Non-pigmented ciliary epithelial cell (primary cell): ENCODE data around the gene SWI5.
"Not testable (repeated sequence)": the region's sequence is repeated elsewhere in the genome, so short reads cannot be mapped to it uniquely, and the experiment has no call there.

Source experiments
- DNase-seq: peaks from one replicate; pipeline ENCODE4 v3.0.0-alpha.2; 2010; ENCODE audit warnings: low read depth

Gene SWI5

DNA sequence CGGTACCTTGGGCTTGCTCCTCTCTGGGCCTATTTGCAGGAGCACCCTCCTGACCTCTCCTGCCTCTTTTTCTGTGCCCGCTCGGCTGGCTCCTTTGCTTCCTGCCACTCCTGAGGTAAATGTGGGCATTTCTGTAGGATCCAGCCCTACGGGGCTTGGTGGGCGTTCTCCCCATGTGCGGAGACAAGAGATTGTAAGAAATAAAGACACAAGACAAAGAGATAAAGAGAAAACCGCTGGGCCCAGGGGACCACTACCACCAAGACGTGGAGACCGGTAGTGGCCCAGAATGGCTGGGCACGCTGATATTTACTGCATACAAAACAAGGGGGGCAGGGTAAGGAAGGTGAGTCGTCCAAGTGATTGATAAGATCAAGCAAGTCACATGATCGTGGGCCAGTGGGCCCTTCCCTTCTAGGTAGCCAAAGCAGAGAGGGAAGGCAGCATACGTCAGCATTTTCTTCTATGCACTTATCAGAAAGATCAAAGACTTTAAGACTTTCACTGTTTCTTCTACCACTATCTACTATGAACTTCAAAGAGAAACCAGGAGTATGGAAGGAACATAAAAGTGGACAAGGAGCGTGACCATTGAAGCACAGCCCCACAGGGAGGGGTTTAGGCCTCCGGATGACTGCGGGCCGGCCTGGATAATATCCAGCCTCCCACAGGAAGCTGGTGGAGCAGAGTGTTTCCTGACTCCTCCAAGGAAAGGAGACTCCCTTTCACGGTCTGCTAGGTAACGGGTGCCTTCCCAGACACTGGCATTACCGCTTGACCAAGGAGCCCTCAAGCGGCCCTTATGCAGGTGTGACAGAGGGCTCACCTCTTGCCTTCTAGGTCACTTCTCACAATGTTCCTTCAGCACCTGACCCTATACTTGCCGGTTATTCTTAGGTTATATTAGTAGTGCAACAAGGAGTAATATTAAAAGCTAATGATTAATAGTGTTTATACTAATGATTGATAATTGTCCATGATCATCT is 3.3 kb downstream of the SWI5 start:
- DNase-seq: not testable (repeated sequence)

DNA sequence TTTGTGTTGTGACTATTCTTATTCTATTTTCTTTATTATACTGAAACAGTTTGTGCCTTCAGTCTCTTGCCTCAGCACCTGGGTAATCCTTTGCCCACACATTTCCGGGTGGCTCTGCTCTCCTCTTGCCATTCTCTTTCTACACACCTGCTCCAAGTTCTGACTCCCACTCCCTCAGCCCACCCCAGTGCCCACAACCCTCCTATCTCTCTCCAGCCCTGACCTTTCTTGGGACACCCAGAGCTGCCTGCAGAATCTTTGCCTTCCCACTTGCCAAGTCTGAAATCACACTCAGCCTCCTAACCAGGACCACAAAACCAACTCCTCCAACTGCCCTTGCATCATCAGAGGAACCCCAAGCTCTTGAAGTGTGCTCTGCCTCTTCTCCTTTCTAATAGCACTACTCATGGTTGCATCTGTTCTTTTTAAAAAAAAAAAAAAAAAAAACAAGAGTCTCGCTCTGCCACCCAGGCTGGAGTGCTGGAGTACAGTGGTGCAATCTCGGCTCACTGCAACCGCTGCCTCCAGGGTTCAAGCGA is 4.1 kb downstream of the SWI5 start:
- no peak for DNase-seq

DNA sequence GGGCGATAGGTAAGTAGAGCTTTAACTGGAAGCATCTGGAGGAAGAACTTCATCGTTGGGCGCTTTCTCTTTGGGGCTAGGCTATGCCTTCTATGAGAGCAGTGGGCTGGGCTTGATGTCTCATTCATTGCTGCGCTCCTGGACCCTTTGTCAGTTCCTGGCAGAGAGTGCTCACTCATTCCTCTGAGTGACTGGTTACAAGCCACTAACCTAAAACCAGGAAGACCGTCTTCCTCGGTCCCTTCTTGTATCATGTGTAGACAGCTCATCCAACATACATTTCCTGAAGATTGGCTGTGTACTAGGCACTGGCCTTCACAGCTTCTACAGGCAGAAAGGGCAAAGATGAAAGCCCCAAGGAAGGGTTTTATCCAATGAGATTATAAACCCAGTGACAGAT is 6.4 kb downstream of the SWI5 start:
- no peak for DNase-seq

DNA sequence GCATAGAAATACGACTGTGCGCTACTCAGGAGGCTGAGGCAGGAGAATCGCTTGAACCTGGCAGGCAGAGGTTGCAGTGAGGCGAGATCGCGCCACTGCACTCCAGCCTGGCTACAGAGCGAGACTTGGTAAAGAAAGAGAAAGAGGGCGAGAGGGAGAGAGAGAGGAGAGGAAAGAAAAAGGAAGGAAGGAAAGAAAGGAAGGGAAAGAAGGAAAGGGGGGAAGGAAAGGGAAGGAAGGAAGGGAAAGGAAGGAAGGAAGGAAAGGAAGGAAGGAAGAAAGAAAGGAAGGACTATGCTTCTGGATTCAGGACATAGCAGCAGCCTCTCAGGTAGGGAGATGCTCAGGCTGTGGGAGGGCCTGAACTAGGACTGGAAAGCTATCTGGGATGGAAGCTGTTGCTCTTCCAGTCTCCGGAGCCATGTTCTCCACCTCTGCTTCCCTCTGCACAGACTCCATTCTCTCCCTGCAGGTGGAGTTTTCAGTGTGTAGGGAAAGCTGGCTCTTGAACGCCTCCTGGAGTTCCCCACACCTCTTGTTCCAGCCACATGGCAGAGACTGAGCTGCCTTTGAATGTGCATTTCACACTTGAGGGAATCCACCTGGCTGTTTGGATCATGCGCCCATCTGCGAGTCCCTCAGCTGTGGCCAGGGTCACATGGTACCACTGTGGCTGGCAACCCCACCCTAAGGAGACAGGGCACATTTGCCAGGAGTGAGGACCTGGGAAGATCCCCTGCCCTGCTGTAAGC is 9.1 kb downstream of the SWI5 start:
- DNase-seq: no peak

DNA sequence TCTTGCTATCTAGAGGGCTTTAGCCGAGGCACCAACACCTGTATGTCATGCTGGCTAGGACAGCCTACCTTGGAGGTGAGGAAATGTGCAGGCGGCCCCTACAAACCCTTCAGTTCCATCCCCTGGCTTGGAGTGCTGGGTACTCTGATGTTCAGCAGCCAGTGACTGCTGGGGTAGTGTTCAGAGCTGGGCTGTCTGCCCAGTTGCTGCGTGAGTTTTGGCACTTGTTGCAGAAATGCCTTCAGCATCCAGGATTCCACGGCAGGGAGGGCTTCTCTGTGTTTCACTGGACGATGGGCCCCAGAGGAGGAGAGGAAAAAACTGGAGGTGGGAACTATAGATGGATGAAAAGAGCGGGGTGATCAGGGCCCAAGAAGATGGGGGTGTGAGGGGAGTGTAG is 10.4 kb downstream of the SWI5 start:
- DNase-seq: no peak

DNA sequence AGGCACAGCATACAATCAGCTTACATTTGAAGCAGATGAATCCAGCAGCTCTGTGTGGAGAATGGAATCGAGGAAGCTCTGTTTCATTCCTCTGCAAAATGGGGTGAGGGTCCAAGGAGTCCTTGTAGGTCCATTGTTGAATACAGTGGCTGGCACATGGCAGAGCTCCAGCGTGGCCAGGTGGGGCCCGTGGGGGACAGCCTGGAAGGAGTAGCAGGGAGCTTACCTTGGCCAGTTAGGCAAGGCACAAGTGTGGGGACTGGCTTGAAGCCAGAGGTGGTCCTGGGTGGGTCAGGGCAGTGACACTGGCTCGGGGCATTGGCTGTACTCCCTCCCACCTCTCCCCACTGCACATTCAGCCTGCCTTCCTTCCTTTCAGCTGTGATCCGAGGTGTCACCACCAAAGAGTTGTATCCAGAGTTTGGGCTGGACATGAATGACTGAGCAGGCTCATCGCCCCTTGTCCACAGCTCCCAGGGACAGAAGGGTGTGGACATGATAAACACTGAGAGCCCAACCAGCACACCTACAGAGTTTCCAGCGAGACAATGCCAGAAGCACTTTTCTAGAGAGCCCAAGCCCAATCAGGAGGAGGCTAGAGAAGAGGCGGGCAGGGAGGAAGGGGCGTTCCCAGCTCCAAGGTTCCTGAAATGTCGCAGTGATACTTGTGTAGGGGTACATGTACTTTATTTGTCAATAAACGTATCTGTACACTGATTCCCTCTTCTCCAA is 12.4 kb downstream of the SWI5 start:
- no peak for DNase-seq

DNA sequence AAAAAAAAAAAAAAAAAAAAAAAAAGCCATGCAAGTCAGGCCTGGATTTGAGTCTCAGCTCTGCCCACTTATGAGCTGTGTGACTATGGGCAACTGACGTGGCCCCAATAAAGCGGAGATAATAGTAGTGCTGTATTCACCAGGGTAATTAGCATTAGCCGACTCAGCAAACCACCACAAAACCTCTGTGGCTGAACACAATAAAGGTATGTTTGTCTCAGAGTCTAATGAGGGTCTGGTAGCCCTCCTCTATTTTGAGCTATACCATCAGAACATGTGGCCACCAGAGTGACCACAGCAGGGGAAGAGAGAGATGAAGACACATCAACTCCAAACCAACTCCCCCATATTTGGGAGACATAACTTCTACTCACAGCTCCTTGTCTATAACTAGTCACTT is 15.9 kb downstream of the SWI5 start:
- DNase-seq: no peak

DNA sequence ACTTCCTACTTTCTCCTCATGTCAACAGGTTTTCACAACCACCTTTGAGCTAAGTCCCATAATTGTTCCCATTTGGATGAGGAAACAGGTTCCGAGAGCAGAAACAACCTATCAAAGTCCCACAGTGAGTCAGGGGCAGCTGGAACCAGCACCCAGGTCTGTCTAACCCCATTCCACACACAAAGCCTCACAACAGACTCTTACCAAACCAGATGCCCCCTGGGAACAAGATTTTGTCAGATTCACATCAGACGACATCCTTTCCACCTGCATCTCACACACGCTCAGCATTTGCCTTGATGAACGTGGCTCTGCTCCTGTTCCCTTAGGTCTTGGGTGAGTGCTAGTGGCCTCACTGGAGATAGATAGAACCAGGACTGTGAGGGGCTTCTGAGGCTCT is 17.0 kb downstream of the SWI5 start:
- DNase-seq: no peak

DNA sequence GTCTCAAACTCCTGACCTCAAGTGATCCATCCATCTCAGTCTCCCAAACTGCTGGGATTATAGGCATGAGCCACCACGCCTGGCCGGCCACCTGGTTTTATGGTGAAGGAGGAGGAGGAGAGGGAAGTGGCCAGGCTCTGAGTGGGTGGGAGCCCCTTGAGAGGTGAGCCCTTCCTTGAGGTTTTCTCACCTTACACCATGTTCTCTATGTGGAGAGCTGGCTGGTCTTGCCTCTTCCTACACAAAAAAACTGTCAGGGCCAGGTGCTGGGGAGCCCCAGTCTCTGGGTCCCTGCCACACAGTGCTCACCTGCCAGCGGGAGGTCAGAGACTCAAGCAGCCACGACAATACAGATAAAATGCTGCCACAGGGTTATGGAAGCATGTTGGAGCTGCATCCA is 18.1 kb downstream of the SWI5 start:
- no peak for DNase-seq

DNA sequence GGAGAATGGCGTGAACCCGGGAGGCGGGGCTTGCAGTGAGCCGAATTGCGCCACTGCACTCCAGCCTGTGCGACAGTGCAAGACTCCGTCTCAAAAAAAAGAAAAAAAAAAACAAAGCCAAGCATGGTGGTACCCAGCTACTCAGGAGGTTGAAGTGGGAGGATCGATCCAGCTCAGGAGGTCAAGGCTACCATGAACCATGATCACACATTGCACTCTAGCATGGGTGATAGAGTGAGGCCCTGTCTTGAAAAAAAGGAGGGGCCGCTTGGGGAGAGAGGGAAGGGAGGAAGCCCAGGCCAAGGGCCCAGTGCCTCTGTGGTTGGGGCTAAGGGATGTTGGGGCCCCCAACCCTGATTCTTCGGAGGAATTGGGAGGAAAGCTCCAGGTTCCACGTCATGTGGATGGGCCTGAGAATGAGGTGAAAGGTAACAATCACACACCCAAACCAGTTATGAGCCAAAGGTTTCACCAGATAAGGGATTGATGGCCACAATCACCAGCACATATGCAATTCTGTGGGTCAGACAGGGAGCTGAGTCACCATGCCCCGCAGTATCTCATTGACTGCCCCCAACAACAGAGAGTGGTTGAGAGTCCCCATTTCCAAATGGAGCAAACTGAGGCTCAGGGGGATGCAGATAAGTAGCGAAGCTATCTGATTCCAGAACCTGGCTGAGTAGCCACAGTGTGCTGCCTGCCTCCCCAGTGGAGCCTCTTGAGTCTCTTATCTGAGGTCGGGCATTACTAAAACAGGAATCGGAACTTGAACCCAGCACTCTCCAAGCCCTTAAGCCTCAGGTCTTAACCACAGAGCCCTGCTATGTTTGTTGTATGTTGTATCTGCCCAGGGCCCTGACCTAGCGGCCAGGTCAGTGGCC is 20.5 kb downstream of the SWI5 start:
- DNase-seq: no peak

DNA sequence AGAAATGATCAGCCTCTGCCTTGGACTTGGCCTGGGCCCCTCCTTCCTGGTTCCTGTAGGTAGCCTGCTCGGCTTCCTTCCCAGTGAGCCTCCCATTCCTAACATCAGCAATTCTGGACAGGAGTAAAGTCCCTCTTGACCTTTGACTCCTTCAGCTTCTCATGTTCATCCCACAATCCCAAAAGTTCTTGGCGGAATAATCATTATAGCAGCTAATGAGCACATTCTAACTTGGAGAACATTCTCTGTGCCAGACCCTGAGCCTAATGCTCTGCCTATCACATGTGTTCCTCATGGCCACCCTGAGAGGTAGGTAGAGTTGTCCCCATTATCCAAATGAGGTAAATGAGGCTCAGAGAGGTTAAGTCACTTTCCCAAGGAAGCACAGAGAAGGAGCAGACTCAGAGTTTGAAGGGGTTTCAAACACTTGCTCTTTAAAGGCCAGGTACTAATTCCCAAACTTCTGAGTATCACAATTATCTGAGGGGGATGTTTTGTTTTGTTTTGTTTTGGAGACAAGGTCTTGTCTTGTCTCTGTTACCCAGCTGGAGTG is 21.2 kb downstream of the SWI5 start:
- DNase-seq: no peak

DNA sequence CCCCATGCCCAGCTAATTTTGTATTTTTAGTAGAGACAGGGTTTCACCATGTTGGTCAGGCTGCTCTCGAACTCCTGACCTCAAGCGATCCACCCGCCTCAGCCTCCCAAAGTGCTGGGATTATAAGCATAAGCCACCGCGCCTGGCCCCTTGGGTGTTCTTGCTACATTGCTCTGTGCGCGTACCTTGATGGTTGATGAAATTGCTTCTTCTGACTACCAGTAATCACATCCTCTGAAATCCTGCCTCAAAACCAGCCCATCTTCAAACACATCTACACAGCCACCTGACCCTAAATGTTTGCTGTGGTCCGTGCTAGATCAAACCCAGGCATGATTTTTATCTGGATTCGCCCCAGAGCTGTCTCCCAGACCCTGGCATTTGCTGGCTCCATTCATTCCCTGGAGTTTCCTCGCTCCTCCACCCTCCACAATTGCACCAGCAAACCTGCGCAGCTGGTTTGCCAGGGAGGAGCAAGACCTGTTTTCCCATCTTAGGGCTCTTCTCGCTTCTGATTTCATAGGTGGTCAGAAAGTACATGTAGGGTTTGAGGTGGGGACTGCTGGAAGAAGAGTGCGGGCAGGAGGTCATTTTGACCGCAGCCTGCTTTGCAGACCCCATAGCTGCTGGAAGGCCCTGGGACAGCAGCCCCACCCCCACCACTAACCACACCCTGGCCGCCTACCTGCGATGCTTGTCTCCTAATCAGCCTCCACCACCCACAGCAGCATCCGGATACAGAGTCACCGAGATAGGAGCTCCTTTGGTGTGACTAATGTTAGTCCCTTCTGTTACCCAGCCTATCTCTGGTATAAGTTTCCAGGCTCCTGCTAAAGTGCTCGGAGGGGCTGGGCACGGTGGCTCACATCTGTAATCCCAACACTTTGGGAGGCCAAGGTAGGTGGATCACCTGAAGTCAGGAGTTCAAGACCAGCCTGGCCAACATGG is 22.7 kb downstream of the SWI5 start:
- no peak for DNase-seq

DNA sequence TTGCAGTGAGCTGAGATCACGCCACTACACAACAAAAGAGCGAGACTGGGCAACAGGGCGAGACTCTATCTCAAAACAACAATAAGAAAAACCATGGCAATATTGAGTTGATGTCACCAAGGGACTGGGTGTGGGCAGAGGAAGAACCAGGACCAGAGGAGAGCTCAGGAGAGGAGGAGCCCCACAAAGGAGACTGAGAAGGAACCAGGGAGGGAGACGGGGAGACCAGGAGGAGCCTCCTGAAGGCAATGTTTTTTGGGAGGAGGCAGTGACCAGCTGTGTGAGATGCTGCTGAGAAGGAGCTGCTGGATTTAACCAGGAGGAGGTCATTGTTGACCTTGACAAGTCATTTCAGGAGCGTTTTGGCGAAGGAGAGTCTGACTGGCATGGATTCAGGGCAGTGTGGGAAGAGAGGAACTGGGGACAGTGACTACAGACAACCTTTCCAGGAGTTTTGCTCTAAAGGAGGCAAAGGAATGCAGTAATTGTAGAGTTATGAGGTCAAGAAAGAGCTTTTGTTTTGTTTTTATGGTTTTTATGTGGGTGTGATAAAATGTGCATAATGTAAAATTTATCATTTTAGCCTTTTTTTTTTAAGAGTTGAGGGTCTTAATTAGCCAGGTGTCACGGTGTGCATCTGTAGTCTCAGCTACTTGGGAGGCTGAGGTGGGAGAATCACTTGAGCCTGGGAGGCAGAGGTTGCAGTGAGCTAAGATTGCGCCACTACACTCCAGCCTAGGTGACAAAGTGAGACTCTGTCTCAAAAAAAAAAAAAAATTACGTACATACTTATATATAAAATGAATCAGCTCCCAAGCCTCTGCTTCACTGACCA is 28.3 kb downstream of the SWI5 start:
- DNase-seq: no peak

DNA sequence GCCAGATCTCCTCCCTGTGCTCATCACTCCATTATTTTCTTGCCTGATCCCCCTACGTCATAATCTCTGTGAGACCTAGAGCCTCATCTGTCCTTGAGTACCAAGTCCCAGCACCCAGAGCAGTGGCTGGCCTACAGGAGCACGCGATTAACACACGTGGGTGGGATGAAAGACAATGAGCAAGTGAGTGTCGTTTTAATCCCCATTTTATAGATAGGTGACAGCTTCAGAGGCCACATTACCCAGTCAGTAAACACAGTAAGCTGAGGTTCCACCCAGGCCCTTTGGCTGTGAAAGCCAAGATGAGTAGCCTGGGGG is 28.9 kb downstream of the SWI5 start:
- no peak for DNase-seq

DNA sequence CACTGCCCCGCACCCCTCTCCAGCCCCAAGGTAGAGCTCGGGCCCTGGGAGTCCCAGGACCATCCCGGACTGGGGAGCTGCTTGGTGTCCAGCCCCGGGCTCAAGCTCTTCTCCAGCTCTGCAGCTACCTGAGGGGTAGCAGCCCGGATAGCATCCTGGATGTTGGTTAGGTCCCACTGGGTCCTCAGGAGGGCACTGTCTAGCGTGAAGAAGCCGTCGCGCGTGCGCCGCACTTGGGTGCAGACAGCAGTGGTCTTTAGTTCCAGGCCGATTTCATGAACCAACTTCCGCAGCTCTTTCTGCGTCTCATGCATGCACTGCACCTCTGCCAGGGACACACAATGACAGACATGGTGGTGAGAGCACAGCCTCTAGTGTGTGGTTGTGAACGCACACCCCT is 33.5 kb downstream of the SWI5 start:
- DNase-seq: no peak

DNA sequence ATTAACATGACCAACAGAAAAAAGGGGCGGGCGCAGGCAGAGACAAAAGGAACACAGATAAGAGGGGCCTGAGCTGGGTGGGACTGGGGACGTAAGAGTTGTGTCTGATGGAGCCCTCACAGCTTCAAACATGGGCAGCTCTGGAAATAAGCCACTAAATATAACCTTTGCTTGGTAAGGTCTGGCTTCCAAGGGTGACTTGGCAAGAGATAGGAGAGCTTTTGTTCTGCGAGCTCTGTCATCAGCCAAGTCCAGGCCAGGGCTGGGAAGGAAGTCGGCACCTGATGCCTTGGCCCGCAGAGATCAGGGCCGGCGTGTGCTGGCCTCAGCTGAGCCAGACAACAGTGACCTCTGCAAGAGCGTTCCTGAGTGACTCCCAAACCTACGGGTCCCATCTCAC is 34.4 kb downstream of the SWI5 start:
- DNase-seq: no peak

DNA sequence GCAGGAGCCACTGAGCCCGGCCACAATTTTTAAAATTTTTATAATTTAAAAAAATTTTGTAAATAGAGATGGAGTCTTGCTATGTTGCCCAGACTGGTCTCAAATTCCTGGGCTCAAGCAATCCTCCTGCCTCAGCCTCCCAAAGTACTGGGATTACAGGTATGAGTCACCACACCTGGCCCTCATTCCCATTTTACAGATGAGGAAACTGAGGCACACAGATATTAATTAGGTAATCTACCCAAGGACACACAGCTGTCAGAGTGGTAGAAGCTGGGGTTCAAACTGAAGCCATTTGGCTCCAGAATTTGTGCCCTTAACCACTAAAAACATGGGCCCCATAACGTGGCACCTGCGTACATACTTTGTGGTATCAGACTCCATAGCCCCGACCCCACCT is 38.6 kb downstream of the SWI5 start:
- DNase-seq: no peak

DNA sequence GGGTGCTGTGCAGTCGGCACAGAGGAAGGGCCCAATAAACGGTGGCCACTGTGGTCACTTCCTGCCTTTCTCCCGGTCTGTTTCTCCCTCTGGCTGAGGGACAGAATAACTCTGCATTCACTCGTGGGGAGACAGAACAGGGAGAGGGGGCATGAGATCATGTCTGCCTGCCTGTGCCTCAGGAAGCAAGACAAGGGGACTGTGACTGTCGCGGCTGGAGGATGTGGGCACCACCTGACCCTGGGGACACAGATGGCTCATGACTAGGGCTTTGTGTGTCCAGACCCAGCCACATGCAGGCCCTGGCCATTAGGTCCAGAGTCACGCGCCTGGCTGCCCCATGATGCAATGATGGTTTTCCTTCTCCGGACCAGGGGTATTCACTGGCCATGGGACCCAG is 40.3 kb downstream of the SWI5 start:
- no peak for DNase-seq

DNA sequence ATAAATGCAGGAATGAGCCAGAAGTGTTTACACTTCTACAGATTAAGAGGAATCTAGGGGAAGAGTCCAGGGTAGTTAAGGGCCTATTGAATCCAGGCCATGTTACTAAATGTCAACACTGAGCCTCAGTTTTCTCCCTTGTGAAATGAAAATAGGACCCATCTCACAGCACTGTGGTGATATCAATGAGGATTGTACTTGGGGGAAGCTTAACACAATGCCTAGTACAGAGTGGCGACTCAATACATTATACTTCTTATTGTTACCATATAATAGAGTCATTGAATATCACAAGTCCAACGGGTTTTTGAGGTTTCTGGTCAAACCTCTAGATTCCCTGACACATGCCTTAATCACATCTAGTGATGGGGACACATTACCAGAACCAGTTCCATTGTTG is 41.6 kb downstream of the SWI5 start:
- DNase-seq: no peak
